GM19468 (cell line): Measurements from ENCODE around the gene TLX2.
A peak's percentile ranks its signal among the peaks of the same experiment; 100 is the strongest.

Source experiments
- ATAC-seq: cut with Tn5 transposase; IDR thresholded peaks from one replicate; pipeline ENCODE4 v1.9.1; 2021; ENCODE audit warnings: mild to moderate bottlenecking, moderate library complexity, moderate number of reproducible peaks; ENCODE audit not compliant: unreplicated experiment; ENCODE audit errors: extremely low read depth

The TLX2 gene

GRCh38 chr2:74510272-74510671 lies 4.0 kb upstream of the TLX2 start:
- ATAC-seq = no peak

GRCh38 chr2:74511104-74511989 lies 2.9 kb upstream of the TLX2 start:
- ATAC-seq = no peak

- no peak for ATAC-seq
These were observed 1.3 kb upstream of the TLX2 start for GRCh38 chr2:74512744-74513604.

GRCh38 chr2:74513605-74514367 lies 464 bp upstream of the TLX2 start:
- ATAC-seq = no peak

GRCh38 chr2:74515271-74515980 lies 1.2 kb downstream of the TLX2 start:
- ATAC-seq = no peak

GRCh38 chr2:74515981-74516633 lies 1.9 kb downstream of the TLX2 start:
- no peak for ATAC-seq

- no peak for ATAC-seq
These were observed 2.4 kb downstream of the TLX2 start for GRCh38 chr2:74516650-74517049.

- no peak for ATAC-seq
These were observed 8.3 kb downstream of the TLX2 start for GRCh38 chr2:74522516-74522915.

GRCh38 chr2:74524005-74524404 lies 9.8 kb downstream of the TLX2 start:
- ATAC-seq = no peak

- no peak for ATAC-seq
These were observed 10.9 kb downstream of the TLX2 start for GRCh38 chr2:74524955-74525716.

GRCh38 chr2:74525717-74526648 lies 11.7 kb downstream of the TLX2 start, which contains the start of gene DQX1:
Gene DQX1 (minus strand): TSS chr2:74526231. CDS start chr2:74525729, 502 bp downstream.
- ATAC-seq = no peak

GRCh38 chr2:74526649-74527230 lies 12.5 kb downstream of the TLX2 start:
- no peak for ATAC-seq

GRCh38 chr2:74527741-74528140 lies 13.5 kb downstream of the TLX2 start:
- ATAC-seq = no peak

- ATAC-seq = no peak
These were observed 14.5 kb downstream of the TLX2 start for GRCh38 chr2:74528600-74529356.

GRCh38 chr2:74529357-74530238 lies 15.3 kb downstream of the TLX2 start, which contains the start of the genes AUP1 and HTRA2:
Gene AUP1 (minus strand): TSS chr2:74529706. CDS start chr2:74529629, 77 bp downstream.
Gene HTRA2 (plus strand): TSS chr2:74529933. CDS start chr2:74530007, 74 bp downstream.
- ATAC-seq = peak; percentile 89
